ENCODE measurements around the gene SLC25A28.

GRCh38 chr10:99652800-99653390 lies 32.7 kb upstream of the SLC25A28 start:
- TF ChIP-seq, protein P1, sequence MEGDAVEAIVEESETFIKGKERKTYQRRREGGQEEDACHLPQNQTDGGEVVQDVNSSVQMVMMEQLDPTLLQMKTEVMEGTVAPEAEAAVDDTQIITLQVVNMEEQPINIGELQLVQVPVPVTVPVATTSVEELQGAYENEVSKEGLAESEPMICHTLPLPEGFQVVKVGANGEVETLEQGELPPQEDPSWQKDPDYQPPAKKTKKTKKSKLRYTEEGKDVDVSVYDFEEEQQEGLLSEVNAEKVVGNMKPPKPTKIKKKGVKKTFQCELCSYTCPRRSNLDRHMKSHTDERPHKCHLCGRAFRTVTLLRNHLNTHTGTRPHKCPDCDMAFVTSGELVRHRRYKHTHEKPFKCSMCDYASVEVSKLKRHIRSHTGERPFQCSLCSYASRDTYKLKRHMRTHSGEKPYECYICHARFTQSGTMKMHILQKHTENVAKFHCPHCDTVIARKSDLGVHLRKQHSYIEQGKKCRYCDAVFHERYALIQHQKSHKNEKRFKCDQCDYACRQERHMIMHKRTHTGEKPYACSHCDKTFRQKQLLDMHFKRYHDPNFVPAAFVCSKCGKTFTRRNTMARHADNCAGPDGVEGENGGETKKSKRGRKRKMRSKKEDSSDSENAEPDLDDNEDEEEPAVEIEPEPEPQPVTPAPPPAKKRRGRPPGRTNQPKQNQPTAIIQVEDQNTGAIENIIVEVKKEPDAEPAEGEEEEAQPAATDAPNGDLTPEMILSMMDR (conservative IDR thresholded peaks at IDR 0.05; ENCODE audit: low read depth in 2 of 2), result no peak
- TF ChIP-seq POLR2AphosphoS5 (IDR thresholded peaks at IDR 0.05; ENCODE audit: low read depth), result no peak
- TF ChIP-seq CREB1 (CRISPR knock-in tag; IDR thresholded peaks at IDR 0.05; ENCODE audit: low read depth), result no peak
- TF ChIP-seq EZH2 (IDR thresholded peaks at IDR 0.05; ENCODE audit: low read depth, unreplicated experiment), result no peak
